ENCODE measurements around the gene TLR10.

GRCh38 chr4:38774181-38774955 lies 8.4 kb downstream of the TLR10 start:
- no peak for TF ChIP-seq CTCF (IDR thresholded peaks at IDR 0.05 in 8 of 11, conservative IDR thresholded peaks at IDR 0.05 in 3 of 11)
- TF ChIP-seq POLR2AphosphoS5 (IDR thresholded peaks at IDR 0.05) = no peak
